Measurements from ENCODE around the gene CUL7. TPM values are rescaled to one million over a fixed set of nuclear protein-coding genes. Genes with fewer than 3 reads are reported as not detected.

CUL7 gene
- total and polyA plus RNA-seq, 2 of the 8 experiments (the other 6 are each of a cell fraction or from before 2014, with no cell fraction given): 10.8 to 15.0 TPM

DNA sequence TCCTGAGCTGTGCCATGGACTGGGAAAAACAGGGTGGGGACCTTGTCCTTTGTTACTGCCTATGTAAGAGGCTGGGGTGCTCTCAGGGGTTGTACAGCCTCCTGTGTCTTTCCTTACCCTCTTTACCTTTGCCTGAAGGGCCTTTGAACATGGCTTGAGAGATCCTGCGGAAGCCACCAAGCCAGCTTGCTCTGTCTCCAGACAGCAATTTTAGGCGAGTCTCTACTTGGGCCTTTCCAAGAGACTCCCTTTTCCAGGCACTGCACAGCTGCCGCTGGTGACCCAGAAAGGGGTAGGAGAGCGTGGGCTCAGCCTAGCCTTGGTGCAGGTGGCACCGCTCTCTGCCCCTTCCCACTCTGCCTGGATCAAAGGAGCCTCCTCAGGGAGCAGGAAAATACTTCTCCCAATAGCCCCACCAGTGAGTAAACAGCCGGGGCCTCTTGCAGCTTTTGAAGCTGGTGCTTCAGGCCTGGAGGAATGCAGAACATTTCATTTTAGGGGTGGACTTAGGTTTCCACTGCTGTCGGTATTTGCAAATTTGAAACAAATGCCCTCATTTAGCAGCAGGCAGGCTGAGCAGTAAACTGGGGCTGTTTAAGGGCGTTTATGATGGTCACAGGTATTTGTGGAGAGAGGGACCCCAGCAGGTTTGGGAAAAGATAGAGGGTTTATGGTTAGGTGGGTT, 36.4 kb upstream of the CUL7 start (continued):
- TF ChIP-seq KDM4A (IDR thresholded peaks at IDR 0.05; ENCODE audit: low read depth, low read length, severe bottlenecking): peak; percentile 21
- no peak for TF ChIP-seq KDM5A (IDR thresholded peaks at IDR 0.05; ENCODE audit: low read length)
- no peak for TF ChIP-seq ZNF274 (IDR thresholded peaks at IDR 0.05; ENCODE audit: borderline replicate concordance, extremely low read depth, low read length)
- TF ChIP-seq PHF8 (conservative IDR thresholded peaks at IDR 0.05; ENCODE audit: low read depth, low read length): no peak
- TF ChIP-seq SIRT6 (IDR thresholded peaks at IDR 0.05; ENCODE audit: low read length): no peak
- TF ChIP-seq SP2 (IDR thresholded peaks at IDR 0.05; ENCODE audit: low read length): no peak
- no peak for TF ChIP-seq POU5F1 (IDR thresholded peaks at IDR 0.05; ENCODE audit: low read depth, low read length)
